NCI-H2227 (cell line): ENCODE data around the gene FOXG1.

Experiments
- DNase-seq: peaks from one replicate; lab custom pipeline; 2025; ENCODE audit not compliant: unreplicated experiment; lab: John Stamatoyannopoulos, UW

The FOXG1 gene

GRCh38 chr14:28761438-28762291 is 4.9 kb upstream of the FOXG1 start:
- peak; percentile 70 for DNase-seq

- no peak for DNase-seq
These were observed 4.2 kb upstream of the FOXG1 start for GRCh38 chr14:28762303-28762954.

GRCh38 chr14:28762955-28763326 is 3.6 kb upstream of the FOXG1 start:
- DNase-seq = no peak

- no peak for DNase-seq
These were observed 2.8 kb upstream of the FOXG1 start for GRCh38 chr14:28763751-28764256.

- peak; percentile 86 for DNase-seq
These were observed 2.1 kb upstream of the FOXG1 start for GRCh38 chr14:28764257-28765160.

DNA sequence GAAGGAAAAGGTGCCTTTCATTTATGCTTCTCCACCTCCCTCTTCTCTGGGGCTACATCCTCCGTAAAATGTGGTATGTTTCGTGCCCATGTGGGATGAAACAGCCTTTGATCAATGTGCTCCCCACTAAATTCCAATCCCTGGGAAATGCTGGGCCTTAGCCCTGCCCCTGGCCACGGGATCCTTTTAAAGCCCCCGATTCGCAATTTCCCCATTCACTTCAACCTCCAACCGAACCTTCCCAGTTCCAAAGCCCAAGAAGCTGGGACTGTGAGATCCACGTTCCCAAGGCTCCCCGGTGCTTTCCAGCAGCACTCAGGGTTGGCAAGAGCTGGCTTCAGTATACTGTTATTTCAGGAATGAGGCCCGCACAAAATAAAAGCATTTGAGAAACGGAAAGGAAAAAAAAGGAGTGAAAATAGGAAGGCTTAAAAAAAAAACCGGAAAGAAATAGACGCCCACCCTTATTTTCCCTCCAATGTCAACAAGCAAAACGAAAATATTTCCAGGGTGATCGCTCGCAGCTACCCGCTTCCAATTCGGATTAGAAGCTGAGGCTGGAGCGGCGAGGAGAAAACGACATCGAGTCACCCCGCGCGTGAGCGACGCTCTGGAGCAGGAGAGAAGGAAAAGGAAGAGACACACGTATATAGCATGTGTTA is 1.3 kb upstream of the FOXG1 start:
- no peak for DNase-seq

DNA sequence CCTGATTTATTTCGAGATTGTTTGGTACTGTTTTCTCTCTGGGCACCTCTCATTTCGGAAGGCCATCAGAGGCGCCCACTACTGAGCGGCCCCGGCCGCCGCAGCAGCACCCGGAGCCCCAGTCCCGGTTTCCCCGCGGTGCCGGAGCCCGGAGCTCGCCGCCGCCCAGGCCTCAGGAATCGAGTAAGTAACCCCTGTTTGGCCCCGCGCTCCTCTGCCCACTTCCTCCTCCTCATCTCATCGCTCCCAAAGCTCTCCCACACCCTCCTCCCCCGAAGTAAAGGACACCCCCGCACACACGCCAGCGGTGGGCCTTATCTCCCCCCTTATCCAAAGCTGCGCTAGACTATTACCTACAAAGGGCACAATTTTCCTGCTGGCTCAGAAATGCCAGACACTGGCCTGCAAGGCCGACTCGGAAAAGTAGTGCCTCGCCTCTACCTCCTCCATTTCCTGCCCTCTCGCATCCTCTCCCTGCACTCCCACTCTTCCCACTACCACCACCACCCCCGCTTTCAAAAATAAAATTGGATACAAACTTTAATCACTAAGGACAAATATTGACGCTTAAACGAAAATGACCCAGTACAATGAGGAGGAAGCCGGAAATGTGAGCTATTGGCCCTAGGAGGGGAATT is 637 bp upstream of the FOXG1 start:
- peak; percentile 84 for DNase-seq

- DNase-seq = no peak
These were observed 654 bp downstream of the FOXG1 start for GRCh38 chr14:28767030-28767852.

- DNase-seq = peak; percentile 66
These were observed 1.5 kb downstream of the FOXG1 start for GRCh38 chr14:28767853-28768741.

DNA sequence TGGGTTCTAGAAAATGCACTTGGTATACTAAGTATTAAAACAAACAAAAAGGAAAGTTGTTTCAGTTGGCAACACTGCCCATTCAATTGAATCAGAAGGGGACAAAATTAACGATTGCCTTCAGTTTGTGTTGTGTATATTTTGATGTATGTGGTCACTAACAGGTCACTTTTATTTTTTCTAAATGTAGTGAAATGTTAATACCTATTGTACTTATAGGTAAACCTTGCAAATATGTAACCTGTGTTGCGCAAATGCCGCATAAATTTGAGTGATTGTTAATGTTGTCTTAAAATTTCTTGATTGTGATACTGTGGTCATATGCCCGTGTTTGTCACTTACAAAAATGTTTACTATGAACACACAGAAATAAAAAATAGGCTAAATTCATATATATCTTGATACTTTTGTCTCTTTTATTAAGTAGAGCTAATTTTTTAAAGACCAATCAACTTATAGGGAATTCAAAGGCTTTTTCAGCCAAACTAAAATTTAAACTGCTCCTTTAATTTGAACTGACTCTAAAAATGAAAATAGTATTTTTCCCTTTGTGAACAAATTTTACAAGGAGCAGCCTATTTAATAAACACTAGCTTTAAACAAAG is 2.8 kb downstream of the FOXG1 start:
- no peak for DNase-seq

DNA sequence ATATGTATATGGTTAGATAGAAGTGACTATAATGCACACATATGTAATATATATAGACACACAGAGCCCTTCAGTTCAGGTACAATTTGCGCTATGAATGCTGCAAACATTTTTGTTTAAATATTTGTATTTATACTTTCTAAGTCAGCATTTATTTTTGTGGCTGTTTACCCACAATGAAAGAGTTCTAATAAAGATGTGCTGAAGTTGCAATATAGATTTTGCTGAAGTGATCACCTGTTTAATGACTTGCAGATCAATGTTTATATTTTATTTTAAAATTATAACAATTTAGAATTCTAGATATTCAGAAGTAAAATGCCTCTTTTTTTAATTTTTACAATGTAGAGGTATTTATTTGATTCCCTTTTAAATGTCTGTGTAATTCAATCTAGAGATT is 3.5 kb downstream of the FOXG1 start:
- DNase-seq = no peak

GRCh38 chr14:28770630-28771029 is 4.0 kb downstream of the FOXG1 start:
- DNase-seq = no peak

DNA sequence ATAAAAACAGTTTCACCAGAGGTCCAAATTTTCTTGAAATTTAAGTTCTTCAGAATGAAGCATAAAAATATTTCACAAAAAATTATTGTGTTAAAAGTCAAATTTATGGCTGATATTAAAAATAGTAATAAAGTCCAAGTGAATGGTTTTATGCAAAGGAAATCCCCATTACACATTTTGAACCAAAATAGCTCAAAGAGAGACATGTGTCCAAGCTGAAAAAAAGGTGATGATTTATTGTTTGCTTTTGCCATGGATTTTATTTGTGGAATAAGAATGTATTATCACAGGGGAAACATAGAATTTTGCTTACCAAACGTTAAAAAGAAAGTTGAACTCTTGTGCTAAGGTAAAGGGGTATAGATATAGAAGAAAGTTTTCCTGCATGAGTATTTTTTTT is 4.6 kb downstream of the FOXG1 start:
- DNase-seq = no peak

DNA sequence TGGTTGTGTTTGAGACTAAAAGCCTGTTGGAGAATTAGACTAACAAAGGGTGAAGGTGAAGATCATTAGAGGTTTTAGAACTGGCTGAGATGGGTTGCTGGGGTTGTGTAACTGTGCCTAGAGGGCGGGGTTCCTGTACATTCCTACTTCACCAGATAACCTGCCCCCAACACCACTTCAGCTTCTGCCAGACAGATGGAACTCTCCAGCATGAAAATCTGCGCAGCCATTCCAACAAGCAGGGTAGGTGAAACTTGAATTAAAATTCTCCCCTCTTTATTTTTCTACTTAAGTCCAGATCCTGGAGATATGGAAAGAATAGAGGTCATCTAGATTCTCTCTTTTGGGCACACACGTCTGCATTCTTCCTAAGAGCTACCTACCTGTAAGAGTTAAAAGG is 6.0 kb downstream of the FOXG1 start:
- DNase-seq = peak; percentile 62

- no peak for DNase-seq
These were observed 6.6 kb downstream of the FOXG1 start for GRCh38 chr14:28773176-28773575.

DNA sequence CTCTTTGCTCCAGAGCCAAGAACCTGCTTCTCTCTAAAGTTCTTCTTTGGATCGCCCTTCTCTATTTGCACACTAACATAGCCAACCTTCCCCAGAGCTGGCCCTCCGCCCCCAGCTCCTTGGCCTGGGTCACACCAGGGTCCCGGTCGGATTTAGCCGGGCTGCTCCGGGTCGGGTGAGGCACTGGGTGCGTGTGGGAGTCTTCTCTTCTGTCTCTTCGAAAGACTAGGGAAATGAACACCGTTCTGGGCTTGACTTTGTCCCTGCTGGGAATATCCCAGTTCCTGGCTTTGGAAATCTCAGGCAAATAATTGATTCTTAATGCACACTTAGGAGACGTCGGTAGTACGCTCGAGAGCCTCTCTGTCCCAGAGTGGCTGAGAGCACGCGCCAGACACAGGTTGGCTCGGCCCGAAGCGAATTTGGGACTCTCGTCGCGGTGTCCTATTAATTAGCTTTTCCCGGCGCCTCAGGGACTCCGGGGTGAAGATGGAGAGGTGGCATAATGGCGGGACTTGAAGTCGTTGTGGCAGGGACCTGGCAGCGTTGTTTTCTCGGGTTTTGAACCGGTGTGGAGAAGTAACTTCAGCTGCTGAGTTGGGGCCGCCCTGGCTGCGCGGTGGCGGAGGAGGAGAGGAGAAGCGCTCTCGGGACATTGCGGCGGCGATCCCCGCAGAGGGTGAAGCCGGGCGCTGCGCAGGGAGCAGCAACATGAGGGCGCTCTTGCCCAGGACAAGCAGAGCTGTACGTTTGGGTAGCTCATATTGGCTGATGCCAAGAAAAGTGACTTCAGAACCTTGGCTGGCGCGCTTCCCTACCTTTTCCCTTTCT is 7.5 kb downstream of the FOXG1 start:
- peak; percentile 89 for DNase-seq
